GOT3 (cell line): ENCODE data around the gene OR52A1.
"Not testable (repeated sequence)": the region's sequence is repeated elsewhere in the genome, so short reads cannot be mapped to it uniquely, and the experiment has no call there.

ENCODE experiments used
- DNase-seq: peaks from one replicate; lab custom pipeline; 2025; ENCODE audit warnings: mixed read lengths; lab: John Stamatoyannopoulos, UW

OR52A1 gene

GRCh38 chr11:5154657-5155056 is at the start of gene OR52A1:
OR52A1 (minus strand) TSS chr11:5154757; CDS start chr11:5152369, 2,388 bp downstream.
- DNase-seq, result no peak

GRCh38 chr11:5203366-5203765 is 48.8 kb upstream of the OR52A1 start:
- no peak for DNase-seq

- no peak for DNase-seq
Measured at GRCh38 chr11:5200582-5200981, 46.0 kb upstream of the OR52A1 start, which contains the start of gene OR51V1. OR51V1 (minus strand) TSS chr11:5200682; CDS start chr11:5200682, 0 bp downstream.

GRCh38 chr11:5198285-5198684 is 43.7 kb upstream of the OR52A1 start:
- no peak for DNase-seq

- DNase-seq, result no peak
Measured at GRCh38 chr11:5197536-5197935, 43.0 kb upstream of the OR52A1 start.

- DNase-seq, result no peak
Measured at GRCh38 chr11:5196731-5197130, 42.2 kb upstream of the OR52A1 start.

GRCh38 chr11:5196067-5196466 is 41.5 kb upstream of the OR52A1 start:
- no peak for DNase-seq

- no peak for DNase-seq
Measured at GRCh38 chr11:5192738-5193137, 38.2 kb upstream of the OR52A1 start.

- DNase-seq, result no peak
Measured at GRCh38 chr11:5188201-5188600, 33.6 kb upstream of the OR52A1 start.

GRCh38 chr11:5178046-5178837 is 23.7 kb upstream of the OR52A1 start:
- DNase-seq, result no peak

GRCh38 chr11:5174934-5175333 is 20.4 kb upstream of the OR52A1 start:
- DNase-seq, result no peak

GRCh38 chr11:5171856-5172255 is 17.3 kb upstream of the OR52A1 start:
- DNase-seq, result no peak

- not testable (repeated sequence) for DNase-seq
Measured at GRCh38 chr11:5165898-5166297, 11.3 kb upstream of the OR52A1 start.

GRCh38 chr11:5164807-5165206 is 10.2 kb upstream of the OR52A1 start:
- not testable (repeated sequence) for DNase-seq

GRCh38 chr11:5161045-5161444 is 6.5 kb upstream of the OR52A1 start:
- not testable (repeated sequence) for DNase-seq

GRCh38 chr11:5160217-5160616 is 5.7 kb upstream of the OR52A1 start:
- not testable (repeated sequence) for DNase-seq

GRCh38 chr11:5159806-5160205 is 5.2 kb upstream of the OR52A1 start:
- no peak for DNase-seq

GRCh38 chr11:5153574-5154431 is 754 bp downstream of the OR52A1 start:
- no peak for DNase-seq

GRCh38 chr11:5151713-5152153 is 2.8 kb downstream of the OR52A1 start:
- no peak for DNase-seq

GRCh38 chr11:5144206-5144605 is 10.4 kb downstream of the OR52A1 start:
- not testable (repeated sequence) for DNase-seq

GRCh38 chr11:5137996-5138395 is 16.6 kb downstream of the OR52A1 start, which contains the start of gene OR52A5:
OR52A5 (minus strand) TSS chr11:5138356; CDS start chr11:5132642, 5,714 bp downstream.
- no peak for DNase-seq

GRCh38 chr11:5137014-5137413 is 17.5 kb downstream of the OR52A1 start:
- DNase-seq, result no peak

GRCh38 chr11:5136261-5136660 is 18.3 kb downstream of the OR52A1 start:
- DNase-seq, result no peak
